Neural progenitor cell (in vitro differentiated cells): Measurements from ENCODE around the gene ANXA2. TPM values are rescaled to one million over a fixed set of nuclear protein-coding genes. Genes with fewer than 3 reads are reported as not detected.
"Not testable (repeated sequence)": the region's sequence is repeated elsewhere in the genome, so short reads cannot be mapped to it uniquely, and the experiment has no call there.

ENCODE experiments used
- DNase-seq: peaks from one replicate; pipeline ENCODE4 v3.0.0-alpha.2; 2016; ENCODE audit warnings: low spot score
- H2AFZ ChIP-seq: fragments of 200-600 bp; sonication (generic); replicated peaks from 2 replicates; pipeline ENCODE4 v1.6.1; 2016; ENCODE audit warnings: antibody characterized with exemption
- H3F3A ChIP-seq: fragments of 200-600 bp; sonication (generic); 2 replicates; pipeline ENCODE4 v1.6.1; 2016; ENCODE audit warnings: antibody characterized with exemption, low read depth
- H3K27ac ChIP-seq: fragments of 200-600 bp; sonication (generic); 2 replicates; pipeline ENCODE4 v1.5.1; 2016; ENCODE audit warnings: mild to moderate bottlenecking
- H3K27me3 ChIP-seq: fragments of 200-600 bp; sonication (generic); 2 replicates; pipeline ENCODE4 v1.6.1; 2016; ENCODE audit warnings: mild to moderate bottlenecking, moderate library complexity
- H3K36me3 ChIP-seq: fragments of 200-600 bp; sonication (generic); 2 replicates; pipeline ENCODE4 v1.5.1; 2016
- H3K4me1 ChIP-seq: fragments of 200-600 bp; sonication (generic); 2 replicates; pipeline ENCODE4 v1.6.1; 2016; ENCODE audit warnings: mixed run types
- H3K4me2 ChIP-seq: fragments of 200-600 bp; sonication (generic); 2 replicates; pipeline ENCODE4 v1.6.1; 2016
- H3K4me3 ChIP-seq: fragments of 200-600 bp; sonication (generic); 2 replicates; pipeline ENCODE4 v1.5.1; 2016
- H3K79me2 ChIP-seq: fragments of 200-600 bp; sonication (generic); 2 replicates; pipeline ENCODE4 v1.6.1; 2016; ENCODE audit warnings: low read depth
- H3K9ac ChIP-seq: fragments of 200-600 bp; sonication (generic); 2 replicates; pipeline ENCODE4 v1.6.1; 2016
- H3K9me3 ChIP-seq: fragments of 200-600 bp; sonication (generic); 2 replicates; pipeline ENCODE4 v1.5.1; 2016; ENCODE audit warnings: low read depth
- H4K20me1 ChIP-seq: fragments of 200-600 bp; sonication (generic); 2 replicates; pipeline ENCODE4 v1.6.1; 2016; ENCODE audit warnings: low read depth
- H3K27ac Mint-ChIP-seq: 3 replicates; pipeline ENCODE4 v1.8.0; 2021; ENCODE audit warnings: mixed read lengths
- H3K27me3 Mint-ChIP-seq: 2 replicates; pipeline ENCODE4 v1.8.0; 2022; ENCODE audit warnings: low read depth, mild to moderate bottlenecking, inconsistent platforms, moderate library complexity, mixed read lengths; ENCODE audit not compliant: insufficient read depth
- H3K36me3 Mint-ChIP-seq: 3 replicates; pipeline ENCODE4 v1.8.0; 2021; ENCODE audit warnings: mixed read lengths
- H3K4me1 Mint-ChIP-seq: 3 replicates; pipeline ENCODE4 v1.8.0; 2021; ENCODE audit warnings: mixed read lengths
- H3K4me3 Mint-ChIP-seq: 3 replicates; pipeline ENCODE4 v1.8.0; 2021; ENCODE audit warnings: mild to moderate bottlenecking, moderate library complexity, mixed read lengths
- H3K9me3 Mint-ChIP-seq: 3 replicates; pipeline ENCODE4 v1.8.0; 2020; ENCODE audit warnings: mixed read lengths
- CTCF ChIP-seq: fragments of 200-600 bp; sonication (generic); IDR thresholded peaks from 2 replicates; pipeline ENCODE4 v1.5.1; 2017; ENCODE audit warnings: antibody characterized with exemption, mild to moderate bottlenecking
- EZH2 ChIP-seq: fragments of 200-600 bp; sonication (generic); IDR thresholded peaks from 2 replicates; pipeline ENCODE4 v1.6.1; 2017; ENCODE audit warnings: antibody characterized with exemption, mild to moderate bottlenecking, moderate library complexity
- EZH2phosphoT487 ChIP-seq: fragments of 200-600 bp; sonication (generic); IDR thresholded peaks from 2 replicates; pipeline ENCODE4 v1.6.1; 2017; ENCODE audit warnings: antibody characterized with exemption
- total RNA-seq: library from RNA; depleted of rRNA; stranded (reverse); fragments of >200 nt; gene quantifications from 2 replicates; pipeline ENCODE4 v1.2.3, GENCODE V29; 2015; ENCODE audit warnings: low replicate concordance

The ANXA2 gene
- total RNA-seq, 1 donor from 2014 or later = 20.1 TPM

GRCh38 chr15:60339236-60339635 lies 58.5 kb downstream of the ANXA2 start:
- DNase-seq = no peak
- H3K9me3 Mint-ChIP-seq = peaks cover under 1% of the 10 kb centered on the region
- Histone ChIP-seq H3K4me2 (no peak overlapping the region), H3K9ac (no peak overlapping the region), H2AFZ (no peak overlapping the region), H3K79me2 (no peaks in the 10 kb centered on the region), H3K4me3 (no peak overlapping the region), H3K9me3 (no peaks in the 10 kb centered on the region), H3F3A (no peaks in the 10 kb centered on the region), H3K4me1 (peaks cover 11% of the 10 kb centered on the region), H3K27ac (no peak overlapping the region), H4K20me1 (no peaks in the 10 kb centered on the region), H3K36me3 (no peaks in the 10 kb centered on the region), H3K27me3 (no peaks in the 10 kb centered on the region)
- no peak overlapping the region for H3K4me3 Mint-ChIP-seq
- no peak overlapping the region for H3K27ac Mint-ChIP-seq
- peaks cover 8% of the 10 kb centered on the region for H3K27me3 Mint-ChIP-seq
- no peak for TF ChIP-seq CTCF
- TF ChIP-seq EZH2phosphoT487 = no peak
- no peak for TF ChIP-seq EZH2
- H3K36me3 Mint-ChIP-seq = peaks cover 3% of the 10 kb centered on the region
- H3K4me1 Mint-ChIP-seq = peaks cover 2% of the 10 kb centered on the region

GRCh38 chr15:60338810-60339209 lies 59.0 kb downstream of the ANXA2 start:
- no peak overlapping the region for H3K4me2 ChIP-seq
- H4K20me1 ChIP-seq = no peaks in the 10 kb centered on the region
- no peak overlapping the region for H3K9ac ChIP-seq
- H3K27me3 ChIP-seq = no peaks in the 10 kb centered on the region
- H3K27ac Mint-ChIP-seq = no peak overlapping the region
- H3K36me3 Mint-ChIP-seq = peaks cover 3% of the 10 kb centered on the region
- no peak overlapping the region for H2AFZ ChIP-seq
- no peaks in the 10 kb centered on the region for H3K9me3 ChIP-seq
- no peak overlapping the region for H3K27ac ChIP-seq
- peaks cover 8% of the 10 kb centered on the region for H3K27me3 Mint-ChIP-seq
- H3K4me1 Mint-ChIP-seq = peaks cover 2% of the 10 kb centered on the region
- no peaks in the 10 kb centered on the region for H3K36me3 ChIP-seq
- peaks cover 4% of the 10 kb centered on the region for H3K9me3 Mint-ChIP-seq
- H3K4me3 ChIP-seq = no peak overlapping the region
- DNase-seq = no peak
- no peak for TF ChIP-seq EZH2phosphoT487
- TF ChIP-seq EZH2 = no peak
- no peak for TF ChIP-seq CTCF
- H3K4me1 ChIP-seq = peaks cover 7% of the 10 kb centered on the region
- no peaks in the 10 kb centered on the region for H3F3A ChIP-seq
- no peak overlapping the region for H3K4me3 Mint-ChIP-seq
- H3K79me2 ChIP-seq = no peaks in the 10 kb centered on the region

GRCh38 chr15:60337076-60337475 lies 60.7 kb downstream of the ANXA2 start:
- Histone ChIP-seq H3K79me2 (no peaks in the 10 kb centered on the region), H4K20me1 (no peaks in the 10 kb centered on the region), H3K9me3 (no peaks in the 10 kb centered on the region), H3K4me2 (no peak overlapping the region), H2AFZ (no peak overlapping the region), H3F3A (no peaks in the 10 kb centered on the region), H3K36me3 (no peaks in the 10 kb centered on the region), H3K27me3 (no peaks in the 10 kb centered on the region), H3K4me1 (no peaks in the 10 kb centered on the region), H3K9ac (no peak overlapping the region), H3K27ac (no peak overlapping the region), H3K4me3 (no peak overlapping the region)
- no peaks in the 10 kb centered on the region for H3K36me3 Mint-ChIP-seq
- H3K27me3 Mint-ChIP-seq = peaks cover 4% of the 10 kb centered on the region
- H3K4me1 Mint-ChIP-seq = no peaks in the 10 kb centered on the region
- no peak for TF ChIP-seq CTCF
- no peak overlapping the region for H3K27ac Mint-ChIP-seq
- peaks cover 4% of the 10 kb centered on the region for H3K9me3 Mint-ChIP-seq
- no peak overlapping the region for H3K4me3 Mint-ChIP-seq
- no peak for DNase-seq

GRCh38 chr15:60335296-60335695 lies 62.5 kb downstream of the ANXA2 start:
- H3K27ac Mint-ChIP-seq, H3K79me2 ChIP-seq, H3K9me3 ChIP-seq, H3K4me3 ChIP-seq, H3K4me3 Mint-ChIP-seq, H3K9ac ChIP-seq, H3K27ac ChIP-seq, H3F3A ChIP-seq, H3K4me1 ChIP-seq, H3K4me2 ChIP-seq, H3K36me3 Mint-ChIP-seq, DNase-seq, H4K20me1 ChIP-seq, H3K9me3 Mint-ChIP-seq, H2AFZ ChIP-seq, H3K27me3 Mint-ChIP-seq, H3K36me3 ChIP-seq, H3K27me3 ChIP-seq, H3K4me1 Mint-ChIP-seq: not testable (repeated sequence)
